Measurements from ENCODE around the gene NGEF. TPM values are rescaled to one million over a fixed set of nuclear protein-coding genes. Genes with fewer than 3 reads are reported as not detected.
A peak's percentile ranks its signal among the peaks of the same experiment; 100 is the strongest.

NGEF gene
- total and polyA plus RNA-seq, 3 experiments from 2014 or later, result 0.38 TPM; not detected in 2

- no peak overlapping the region for H3K4me3 Mint-ChIP-seq
- H3K27ac Mint-ChIP-seq, result no peak overlapping the region
- CTCF ChIA-PET, result no interaction called here
- Histone ChIP-seq H3K4me1 (ENCODE audit: insufficient read depth, low read length) (no peaks in the 10 kb centered on the region), H3K36me3 (ENCODE audit: insufficient read depth, low read length) (no peaks in the 10 kb centered on the region), H3K27ac (ENCODE audit: low read depth, low read length) (no peak overlapping the region), H3K4me3 (ENCODE audit: low read length) (no peak overlapping the region), H3K9me3 (ENCODE audit: low read length) (no peaks in the 10 kb centered on the region), H3K27me3 (ENCODE audit: insufficient read depth, low read length, poor library complexity, severe bottlenecking) (no peaks in the 10 kb centered on the region)
- H3K4me1 Mint-ChIP-seq, result peaks cover 5 to 14% (median 8%) of the 10 kb centered on the region in 3 donors
- no peak for DNase-seq
- H3K27me3 Mint-ChIP-seq, result peaks cover 2 to 14% of the 10 kb centered on the region in 2 donors
- H3K9me3 Mint-ChIP-seq, result peaks cover 0 to 9% (median 6%) of the 10 kb centered on the region in 5 donors
- H3K36me3 Mint-ChIP-seq, result peaks cover 0 to 3% (median 0%) of the 10 kb centered on the region in 3 donors
- POLR2A ChIA-PET, result no interaction called here
Observed at GRCh38 chr2:232941912-232942594, 71.0 kb downstream of the NGEF start.

DNA sequence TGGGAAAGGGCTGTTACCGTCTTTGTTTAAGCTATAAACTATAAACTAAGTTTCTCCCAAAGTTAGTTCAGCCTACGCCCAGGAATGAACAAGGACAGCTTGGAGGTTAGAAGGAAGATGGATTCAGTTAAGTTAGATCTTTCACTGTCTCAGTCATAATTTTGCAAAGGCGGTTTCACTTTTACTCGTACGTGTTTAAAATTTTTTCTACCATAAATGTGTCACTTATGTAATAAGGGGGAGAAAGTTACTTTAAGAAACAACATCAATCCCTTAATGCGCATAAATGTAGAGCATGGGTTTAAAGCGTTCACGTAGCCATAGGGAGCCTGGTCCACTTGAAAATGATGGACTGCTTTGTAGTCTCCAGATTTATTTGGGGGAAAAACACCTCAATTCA, 71.7 kb downstream of the NGEF start:
- DNase-seq, result no peak
- H3K4me3 Mint-ChIP-seq, result peak overlapping the region in 2 of 7 donors; percentile 6 to 8
- POLR2A ChIA-PET, result no interaction called here
- H3K9me3 ChIP-seq (ENCODE audit: low read length), result no peaks in the 10 kb centered on the region
- H3K4me1 Mint-ChIP-seq, result peaks cover 5 to 14% (median 8%) of the 10 kb centered on the region in 3 donors
- H3K4me3 ChIP-seq (ENCODE audit: low read length), result no peak overlapping the region
- peaks cover 0 to 3% (median 0%) of the 10 kb centered on the region in 3 donors for H3K36me3 Mint-ChIP-seq
- no peak overlapping the region for H3K27ac Mint-ChIP-seq
- H3K9me3 Mint-ChIP-seq, result peaks cover 0 to 9% (median 6%) of the 10 kb centered on the region in 5 donors
- H3K27ac ChIP-seq (ENCODE audit: low read depth, low read length), result no peak overlapping the region
- CTCF ChIA-PET, result no interaction called here
- no peaks in the 10 kb centered on the region for H3K27me3 ChIP-seq (ENCODE audit: insufficient read depth, low read length, poor library complexity, severe bottlenecking)
- H3K27me3 Mint-ChIP-seq, result peaks cover 2 to 15% of the 10 kb centered on the region in 2 donors
- H3K36me3 ChIP-seq (ENCODE audit: insufficient read depth, low read length), result no peaks in the 10 kb centered on the region
- H3K4me1 ChIP-seq (ENCODE audit: insufficient read depth, low read length), result no peaks in the 10 kb centered on the region

DNA sequence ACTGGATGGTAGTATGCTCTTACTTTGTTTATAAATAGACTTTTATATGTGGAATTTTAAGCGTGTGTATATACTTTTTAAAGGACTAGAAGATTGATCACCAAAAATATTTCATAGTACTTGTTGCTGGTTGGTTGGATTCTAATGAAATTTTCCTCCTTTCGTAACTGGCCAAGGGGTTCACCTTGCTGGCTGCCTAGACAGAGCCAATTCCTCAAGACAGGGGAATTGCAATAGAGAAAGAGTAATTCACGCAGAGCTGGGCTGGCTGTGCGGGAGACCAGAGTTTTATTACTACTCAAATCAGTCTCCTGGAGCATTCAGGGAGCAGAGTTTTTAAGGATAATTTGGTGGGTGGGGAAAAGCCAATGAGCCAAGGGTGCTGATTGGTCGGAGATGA, 72.3 kb downstream of the NGEF start:
- no peak overlapping the region for H3K27ac ChIP-seq (ENCODE audit: low read depth, low read length)
- peak overlapping the region in 2 of 7 donors; percentile 6 to 50 for H3K4me3 Mint-ChIP-seq

DNA sequence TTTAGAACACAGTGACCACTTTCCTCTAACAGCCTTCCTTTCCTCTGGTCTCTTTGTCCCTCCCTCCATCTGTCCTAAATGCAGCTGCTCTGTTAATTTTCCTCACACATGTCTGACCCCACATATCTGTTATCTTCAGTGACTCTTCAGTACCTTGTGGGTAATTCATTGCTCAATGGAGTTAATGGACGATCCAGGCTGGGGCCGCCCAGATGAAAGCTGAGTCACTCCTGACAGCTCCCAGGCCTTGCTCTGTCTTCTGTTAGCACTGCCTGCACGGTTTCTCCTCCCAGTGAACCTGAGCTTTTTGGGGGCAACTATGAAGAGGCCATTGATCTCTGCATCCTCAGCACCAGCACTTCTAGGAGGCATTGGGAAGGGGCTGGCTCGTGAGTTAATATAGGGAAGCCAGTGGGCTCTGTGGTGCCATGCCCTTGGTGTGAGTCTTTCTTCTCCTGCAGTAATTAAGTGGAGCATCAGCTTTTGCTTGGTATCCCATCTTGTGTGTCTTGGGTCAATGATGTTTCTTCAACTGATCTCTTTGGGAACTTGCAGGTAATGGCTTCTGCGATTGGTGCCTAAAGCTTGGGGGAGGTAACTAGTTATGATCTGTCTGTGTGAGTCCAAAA, 75.7 kb downstream of the NGEF start:
- Mint-ChIP-seq H3K36me3 (peaks cover 0 to 3% (median 0%) of the 10 kb centered on the region in 3 donors), H3K4me3 (no peak overlapping the region), H3K4me1 (peaks cover 5 to 14% (median 8%) of the 10 kb centered on the region in 3 donors), H3K27me3 (peaks cover 6 to 30% of the 10 kb centered on the region in 2 donors), H3K27ac (no peak overlapping the region), H3K9me3 (peaks cover 0 to 9% (median 6%) of the 10 kb centered on the region in 5 donors)
- CTCF ChIA-PET, result no interaction called here
- H3K36me3 ChIP-seq (ENCODE audit: insufficient read depth, low read length), result no peaks in the 10 kb centered on the region
- no peaks in the 10 kb centered on the region for H3K4me1 ChIP-seq (ENCODE audit: insufficient read depth, low read length)
- H3K27me3 ChIP-seq (ENCODE audit: insufficient read depth, low read length, poor library complexity, severe bottlenecking), result no peaks in the 10 kb centered on the region
- DNase-seq, result no peak
- H3K9me3 ChIP-seq (ENCODE audit: low read length), result no peaks in the 10 kb centered on the region
- POLR2A ChIA-PET, result no interaction called here
- no peak overlapping the region for H3K27ac ChIP-seq (ENCODE audit: low read depth, low read length)
- no peak overlapping the region for H3K4me3 ChIP-seq (ENCODE audit: low read length)

More for the DNA sequence above, 72.3 kb downstream of the NGEF start:
- POLR2A ChIA-PET, result no interaction called here
- peaks cover 0 to 3% (median 0%) of the 10 kb centered on the region in 3 donors for H3K36me3 Mint-ChIP-seq
- H3K27me3 ChIP-seq (ENCODE audit: insufficient read depth, low read length, poor library complexity, severe bottlenecking), result no peaks in the 10 kb centered on the region
- CTCF ChIA-PET, result no interaction called here
- peaks cover 2 to 19% of the 10 kb centered on the region in 2 donors for H3K27me3 Mint-ChIP-seq
- H3K4me3 ChIP-seq (ENCODE audit: low read length), result no peak overlapping the region
- peaks cover 5 to 14% (median 8%) of the 10 kb centered on the region in 3 donors for H3K4me1 Mint-ChIP-seq
- no peaks in the 10 kb centered on the region for H3K4me1 ChIP-seq (ENCODE audit: insufficient read depth, low read length)
- H3K9me3 ChIP-seq (ENCODE audit: low read length), result no peaks in the 10 kb centered on the region
- no peak for DNase-seq
- peaks cover 0 to 9% (median 6%) of the 10 kb centered on the region in 5 donors for H3K9me3 Mint-ChIP-seq
- H3K36me3 ChIP-seq (ENCODE audit: insufficient read depth, low read length), result no peaks in the 10 kb centered on the region
- peak overlapping the region in 1 of 8 donors; percentile 64 for H3K27ac Mint-ChIP-seq

GRCh38 chr2:232931636-232932035, 81.4 kb downstream of the NGEF start:
- Histone ChIP-seq H3K27ac (ENCODE audit: low read depth, low read length) (no peak overlapping the region), H3K36me3 (ENCODE audit: insufficient read depth, low read length) (no peaks in the 10 kb centered on the region), H3K27me3 (ENCODE audit: insufficient read depth, low read length, poor library complexity, severe bottlenecking) (peaks cover 4% of the 10 kb centered on the region), H3K4me3 (ENCODE audit: low read length) (no peak overlapping the region), H3K9me3 (ENCODE audit: low read length) (no peaks in the 10 kb centered on the region), H3K4me1 (ENCODE audit: insufficient read depth, low read length) (no peaks in the 10 kb centered on the region)
- Mint-ChIP-seq H3K36me3 (peaks cover 0 to 1% (median 0%) of the 10 kb centered on the region in 3 donors), H3K9me3 (peaks cover 0 to 5% (median 2%) of the 10 kb centered on the region in 5 donors), H3K4me3 (no peak overlapping the region), H3K27me3 (peaks cover 23 to 53% of the 10 kb centered on the region in 2 donors), H3K27ac (no peak overlapping the region), H3K4me1 (peaks cover 3 to 7% (median 6%) of the 10 kb centered on the region in 3 donors)
- CTCF ChIA-PET, result no interaction called here
- POLR2A ChIA-PET, result no interaction called here
- DNase-seq, result no peak

- no peak for DNase-seq
- Mint-ChIP-seq H3K4me1 (peaks cover 7 to 12% (median 7%) of the 10 kb centered on the region in 3 donors), H3K9me3 (peaks cover 0 to 7% (median 2%) of the 10 kb centered on the region in 5 donors), H3K27ac (no peak overlapping the region), H3K27me3 (peaks cover 34 to 64% of the 10 kb centered on the region in 2 donors), H3K36me3 (peaks cover 0 to 1% (median 0%) of the 10 kb centered on the region in 3 donors), H3K4me3 (peak overlapping the region in 3 of 7 donors; percentile 0 to 63 (median 51))
- Histone ChIP-seq H3K4me3 (ENCODE audit: low read length) (no peak overlapping the region), H3K4me1 (ENCODE audit: insufficient read depth, low read length) (no peaks in the 10 kb centered on the region), H3K36me3 (ENCODE audit: insufficient read depth, low read length) (no peaks in the 10 kb centered on the region), H3K27ac (ENCODE audit: low read depth, low read length) (no peak overlapping the region), H3K27me3 (ENCODE audit: insufficient read depth, low read length, poor library complexity, severe bottlenecking) (peaks cover 14% of the 10 kb centered on the region), H3K9me3 (ENCODE audit: low read length) (no peaks in the 10 kb centered on the region)
- ChIA-PET POLR2A (no interaction called here), CTCF (no interaction called here)
Observed at GRCh38 chr2:232930059-232930400, 83.0 kb downstream of the NGEF start.

DNA sequence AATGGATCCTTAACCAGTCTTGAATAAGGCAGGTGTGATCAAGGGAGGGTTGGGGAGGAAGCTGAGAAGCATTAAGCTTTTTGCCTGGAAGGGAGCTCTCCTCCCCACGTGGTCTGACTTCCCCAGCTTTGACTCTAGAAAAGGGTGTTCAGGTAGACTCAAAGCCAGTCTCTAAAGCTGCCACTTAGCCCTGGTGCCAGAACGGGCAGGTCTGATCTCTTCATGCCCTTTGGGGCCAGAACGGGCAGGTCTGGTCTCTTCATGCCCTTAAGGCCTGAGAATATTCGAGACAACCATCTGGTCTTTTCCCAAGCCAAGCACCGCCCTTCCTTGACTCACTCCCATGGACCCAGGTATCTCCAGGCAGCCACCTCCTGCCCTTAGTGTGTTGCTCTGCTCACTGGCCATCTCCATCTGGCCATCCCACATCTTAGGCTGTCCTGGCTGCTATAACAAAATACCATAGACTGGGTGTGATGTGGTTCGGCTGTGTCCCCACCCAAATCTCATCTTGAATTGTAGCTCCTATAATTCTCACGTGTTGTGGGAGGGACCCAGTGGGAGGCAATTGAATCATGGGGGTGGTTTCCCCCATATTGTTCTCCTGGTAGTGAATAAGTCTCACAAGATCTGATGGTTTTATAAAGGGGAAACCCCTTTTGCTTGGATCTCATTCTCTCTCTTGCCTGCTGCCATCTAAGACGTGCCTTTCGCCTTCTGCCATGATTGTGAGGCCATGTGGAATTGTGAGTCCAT, 83.6 kb downstream of the NGEF start:
- peaks cover 15% of the 10 kb centered on the region for H3K27me3 ChIP-seq (ENCODE audit: insufficient read depth, low read length, poor library complexity, severe bottlenecking)
- no peaks in the 10 kb centered on the region for H3K4me1 ChIP-seq (ENCODE audit: insufficient read depth, low read length)
- CTCF ChIA-PET, result no interaction called here
- peak overlapping the region; percentile 50 to 79 (median 63) for H3K4me3 Mint-ChIP-seq
- no peaks in the 10 kb centered on the region for H3K9me3 ChIP-seq (ENCODE audit: low read length)
- H3K27me3 Mint-ChIP-seq, result peaks cover 40 to 70% of the 10 kb centered on the region in 2 donors
- peaks cover 7 to 12% (median 7%) of the 10 kb centered on the region in 3 donors for H3K4me1 Mint-ChIP-seq
- no peak overlapping the region for H3K4me3 ChIP-seq (ENCODE audit: low read length)
- DNase-seq, result no peak
- H3K36me3 Mint-ChIP-seq, result peaks cover 0 to 3% (median 1%) of the 10 kb centered on the region in 3 donors
- POLR2A ChIA-PET, result no interaction called here
- no peaks in the 10 kb centered on the region for H3K36me3 ChIP-seq (ENCODE audit: insufficient read depth, low read length)
- H3K27ac ChIP-seq (ENCODE audit: low read depth, low read length), result no peak overlapping the region
- peaks cover 0 to 7% (median 2%) of the 10 kb centered on the region in 5 donors for H3K9me3 Mint-ChIP-seq
- H3K27ac Mint-ChIP-seq, result no peak overlapping the region

Measured in CD8-positive, alpha-beta memory T cell (primary cell).